Testis (tissue), 3 donors: Measurements from ENCODE around the gene MAP3K4. TPM values are rescaled to one million over a fixed set of nuclear protein-coding genes. Genes with fewer than 3 reads are reported as not detected.

ENCODE experiments used
- DNase-seq: peaks from one replicate; pipeline ENCODE4 v3.0.0-alpha.2; 2019
- H3K27ac ChIP-seq, 2 donors: fragments of 200-600 bp; sonication (generic); one replicate each; pipeline ENCODE4 v1.5.1; 2019
- H3K27me3 ChIP-seq: fragments of 200-600 bp; sonication (generic); one replicate; pipeline ENCODE4 v1.5.1; 2019
- H3K36me3 ChIP-seq: fragments of 200-600 bp; sonication (generic); one replicate; pipeline ENCODE4 v1.5.1; 2017; ENCODE audit warnings: low read depth; ENCODE audit errors: missing control alignments
- H3K4me1 ChIP-seq: fragments of 200-600 bp; sonication (generic); one replicate; pipeline ENCODE4 v1.5.1; 2019
- H3K4me3 ChIP-seq, 2 donors: fragments of 200-600 bp; sonication (generic); one replicate each; pipeline ENCODE4 v1.5.1; 2017 to 2019
- H3K9me3 ChIP-seq: fragments of 200-600 bp; sonication (generic); one replicate; pipeline ENCODE4 v1.5.1; 2017
- CTCF ChIP-seq, 3 experiments: fragments of 450-650 bp in 2 of 3; fragments of 200-600 bp in 1 of 3; sonication (generic) in 1 of 3; IDR thresholded peaks; one replicate each; pipeline ENCODE4 v1.5.1; 2016 to 2019; ENCODE audit warnings: antibody characterized with exemption in 3 of 3, mild to moderate bottlenecking in 2 of 3, moderate library complexity in 1 of 3
- POLR2A ChIP-seq: fragments of 450-650 bp; IDR thresholded peaks from one replicate; pipeline ENCODE4 v1.6.1; 2017; ENCODE audit warnings: antibody characterized with exemption, mild to moderate bottlenecking, moderate library complexity
- WGBS, 2 donors: methylation state at CpG; one replicate each; pipeline ENCODE4 v1.1.5; 2018; 5-methylcytosine and 5-hydroxymethylcytosine counted together
- intact Hi-C: fragments of 100-400 bp; cut with DNase I; formaldehyde crosslinking; loops from one replicate; pipeline ENCODE4 v1.15.1; 2023; ENCODE audit warnings: low total_unique reads
- polyA plus RNA-seq: library from polyadenylated mRNA; stranded (reverse); fragments of 350-450 nt; fragmentation: Illumina TruSeq; extraction: RNeasy Lipid Tissue Mini Kit (QIAGEN cat#74804); gene quantifications from one replicate; pipeline ENCODE4 v1.2.3, GENCODE V29; 2014; ENCODE audit warnings: low read depth, low replicate concordance; ENCODE audit not compliant: insufficient read depth
- total RNA-seq, 2 donors: library from RNA; depleted of rRNA; stranded (reverse); fragments of >200 nt; gene quantifications; one replicate each; pipeline ENCODE4 v1.2.3, GENCODE V29; 2016

Gene MAP3K4
- total and polyA plus RNA-seq, 3 donors from 2014 or later = 45.0 to 77.7 (median 65.4) TPM

GRCh38 chr6:160999516-160999915 is 7.9 kb downstream of the MAP3K4 start:
- H3K36me3 ChIP-seq = no peaks in the 10 kb centered on the region
- intact Hi-C loops = no loop called here
- TF ChIP-seq POLR2A (no peak), CTCF (IDR thresholded peaks at IDR 0.05) (no peak)
- no peak overlapping the region for H3K4me3 ChIP-seq
- H3K27me3 ChIP-seq = no peaks in the 10 kb centered on the region
- WGBS, 2 donors = 83 to 87% methylated on average over 7 of the region's 7 CpGs
- H3K27ac ChIP-seq = no peak overlapping the region
- H3K4me1 ChIP-seq = peaks cover 20% of the 10 kb centered on the region
- H3K9me3 ChIP-seq = no peaks in the 10 kb centered on the region
- DNase-seq = no peak

DNA sequence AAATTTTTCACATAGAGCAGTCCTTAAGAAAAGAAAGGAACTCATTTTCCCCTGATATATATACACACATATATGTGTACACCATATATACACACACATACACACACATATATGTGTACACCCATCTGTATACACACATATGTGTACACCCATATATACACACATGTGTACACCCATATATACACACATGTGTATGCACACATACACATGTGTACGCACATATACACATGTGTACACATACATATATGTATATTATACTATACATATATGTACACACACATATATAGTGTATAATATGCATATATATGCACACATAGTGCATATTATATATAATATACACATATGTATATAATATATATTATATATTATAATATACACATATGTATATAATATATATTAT is 9.1 kb downstream of the MAP3K4 start:
- Histone ChIP-seq H3K9me3 (no peaks in the 10 kb centered on the region), H3K4me3 (no peak overlapping the region), H3K27me3 (no peaks in the 10 kb centered on the region), H3K27ac (peak overlapping the region in 1 of 2 donors; percentile 5), H3K4me1 (peaks cover 14% of the 10 kb centered on the region), H3K36me3 (no peaks in the 10 kb centered on the region)
- no peak for DNase-seq
- intact Hi-C loops = no loop called here
- 95 to 98% methylated on average over 1 of the region's 1 CpG for WGBS, 2 donors
- no peak for TF ChIP-seq CTCF (IDR thresholded peaks at IDR 0.05)
- no peak for TF ChIP-seq POLR2A

DNA sequence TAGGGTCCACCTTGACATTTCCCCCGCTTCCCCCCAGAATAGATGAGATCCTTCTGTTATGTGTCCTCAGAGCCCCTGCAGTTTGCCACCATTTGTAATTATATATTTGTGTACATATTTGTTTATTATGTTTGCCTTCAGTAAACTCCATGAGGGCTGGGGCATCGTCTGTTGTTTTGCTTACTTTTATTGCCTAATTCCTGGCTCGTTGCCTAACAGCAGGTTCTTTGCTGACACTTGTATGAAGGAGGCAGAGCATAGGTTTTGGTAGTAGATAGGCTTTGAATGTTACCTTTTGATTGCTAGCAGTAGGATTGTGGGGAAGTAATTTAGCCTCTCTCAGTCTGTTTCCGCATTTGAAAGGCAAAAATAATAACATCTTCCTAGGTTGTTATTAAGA is 9.9 kb downstream of the MAP3K4 start:
- Histone ChIP-seq H3K36me3 (no peaks in the 10 kb centered on the region), H3K4me3 (no peak overlapping the region), H3K9me3 (no peaks in the 10 kb centered on the region), H3K27ac (no peak overlapping the region), H3K4me1 (peaks cover 10% of the 10 kb centered on the region), H3K27me3 (no peaks in the 10 kb centered on the region)
- WGBS, 2 donors = 61 to 63% methylated on average over 4 of the region's 4 CpGs
- no peak for TF ChIP-seq POLR2A
- TF ChIP-seq CTCF (IDR thresholded peaks at IDR 0.05) = no peak
- intact Hi-C loops = no loop called here
- no peak for DNase-seq

DNA sequence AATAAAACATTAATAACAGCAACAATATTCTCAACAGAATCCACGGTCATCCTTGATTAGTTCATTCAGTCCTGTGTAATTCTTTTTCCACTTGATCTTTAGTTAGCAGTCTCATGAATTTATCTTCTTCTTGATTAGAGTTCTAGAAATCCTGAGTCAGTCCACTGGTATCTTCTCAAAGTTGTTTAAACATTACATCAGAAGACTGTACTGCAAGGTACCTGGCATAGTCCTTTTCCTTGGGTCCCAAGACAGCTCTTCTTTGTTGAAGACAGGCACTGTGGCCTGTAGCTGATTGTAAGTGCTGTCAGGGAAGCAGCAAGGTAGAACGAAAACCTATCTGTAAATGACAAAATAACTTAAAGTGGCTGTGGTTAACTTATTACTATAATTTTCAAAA is 11.8 kb downstream of the MAP3K4 start:
- Histone ChIP-seq H3K36me3 (no peaks in the 10 kb centered on the region), H3K4me1 (peaks cover 10% of the 10 kb centered on the region), H3K27me3 (no peaks in the 10 kb centered on the region), H3K4me3 (no peak overlapping the region), H3K9me3 (no peaks in the 10 kb centered on the region), H3K27ac (no peak overlapping the region)
- TF ChIP-seq CTCF (IDR thresholded peaks at IDR 0.05) (no peak), POLR2A (no peak)
- intact Hi-C loops = no loop called here
- DNase-seq = no peak
- 79% methylated on average over 2 of the region's 2 CpGs for WGBS, 2 donors

DNA sequence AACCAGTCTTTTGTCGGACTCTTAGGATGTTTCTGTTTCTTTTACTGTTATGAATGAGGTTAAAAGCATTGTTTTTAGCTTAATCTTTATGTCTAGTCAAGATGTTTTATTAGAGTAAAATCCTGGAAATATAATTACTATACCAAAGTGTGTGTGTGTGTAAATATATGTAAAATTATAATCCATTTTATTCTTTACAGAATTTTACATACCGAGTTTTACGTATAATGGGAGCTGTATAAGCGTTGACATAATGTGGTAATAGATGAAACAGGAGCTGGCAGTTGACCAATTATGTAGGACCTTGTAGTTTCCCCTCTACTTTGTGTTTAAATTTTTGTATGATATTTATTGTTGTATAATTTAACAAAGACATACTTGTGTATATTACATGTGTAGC is 16.7 kb downstream of the MAP3K4 start:
- no peak for DNase-seq
- no peak overlapping the region for H3K4me3 ChIP-seq
- TF ChIP-seq POLR2A = no peak
- no peak for TF ChIP-seq CTCF (IDR thresholded peaks at IDR 0.05)
- H3K36me3 ChIP-seq = no peaks in the 10 kb centered on the region
- no peak overlapping the region for H3K27ac ChIP-seq
- peaks cover 9% of the 10 kb centered on the region for H3K4me1 ChIP-seq
- H3K27me3 ChIP-seq = no peaks in the 10 kb centered on the region
- WGBS, 2 donors = 94 to 97% methylated on average over 4 of the region's 4 CpGs
- intact Hi-C loops = no loop called here
- no peaks in the 10 kb centered on the region for H3K9me3 ChIP-seq
